RPMI8226 (cell line): ENCODE measurements around the gene ATAT1.

Experiments used
- DNase-seq: peaks from one replicate; pipeline ENCODE4 v3.0.0-alpha.2; 2015

The ATAT1 gene

DNA sequence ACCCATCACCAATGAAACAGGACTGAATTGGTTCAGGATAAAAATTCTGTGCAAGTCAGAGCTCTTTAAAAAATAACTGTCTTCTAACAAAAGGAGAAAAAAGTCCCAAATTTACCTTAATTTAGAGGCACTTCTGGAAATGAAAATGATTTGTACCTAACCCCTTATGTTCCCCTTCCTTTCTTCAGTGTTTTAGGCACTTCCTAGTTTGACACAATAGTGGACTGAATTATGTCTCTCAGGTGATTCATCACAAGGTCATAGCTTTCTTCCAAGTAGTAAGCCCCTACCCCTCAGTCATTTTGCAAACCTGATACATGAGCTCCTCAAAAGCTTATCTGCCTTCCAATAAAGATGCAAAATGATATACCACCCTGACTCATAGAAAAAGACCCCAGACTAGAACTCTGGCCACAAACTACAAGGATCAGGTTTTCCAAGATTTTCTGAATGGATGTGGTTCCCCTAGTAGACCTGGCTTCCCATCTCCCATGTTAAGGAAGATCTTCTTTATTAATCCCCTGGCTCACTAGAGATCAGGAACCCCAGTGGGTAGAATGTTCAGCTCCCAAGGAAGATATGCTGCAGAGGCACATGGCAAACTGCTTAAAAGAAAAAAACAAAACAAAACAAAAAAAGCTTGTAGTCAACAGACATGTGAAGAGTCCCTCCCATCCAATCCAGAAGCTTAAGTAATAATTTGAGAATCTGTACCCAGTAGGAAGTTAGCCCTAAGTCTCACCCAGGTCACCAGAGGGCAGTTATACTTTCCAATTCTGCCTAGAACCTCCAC lies 13.2 kb upstream of the ATAT1 start:
- no peak for DNase-seq

GRCh38 chr6:30614044-30614842 lies 12.4 kb upstream of the ATAT1 start:
- DNase-seq = no peak

GRCh38 chr6:30614843-30615218 lies 11.8 kb upstream of the ATAT1 start:
- DNase-seq = peak; percentile 98

GRCh38 chr6:30615219-30615957 lies 11.3 kb upstream of the ATAT1 start:
- DNase-seq = peak; percentile 60

DNA sequence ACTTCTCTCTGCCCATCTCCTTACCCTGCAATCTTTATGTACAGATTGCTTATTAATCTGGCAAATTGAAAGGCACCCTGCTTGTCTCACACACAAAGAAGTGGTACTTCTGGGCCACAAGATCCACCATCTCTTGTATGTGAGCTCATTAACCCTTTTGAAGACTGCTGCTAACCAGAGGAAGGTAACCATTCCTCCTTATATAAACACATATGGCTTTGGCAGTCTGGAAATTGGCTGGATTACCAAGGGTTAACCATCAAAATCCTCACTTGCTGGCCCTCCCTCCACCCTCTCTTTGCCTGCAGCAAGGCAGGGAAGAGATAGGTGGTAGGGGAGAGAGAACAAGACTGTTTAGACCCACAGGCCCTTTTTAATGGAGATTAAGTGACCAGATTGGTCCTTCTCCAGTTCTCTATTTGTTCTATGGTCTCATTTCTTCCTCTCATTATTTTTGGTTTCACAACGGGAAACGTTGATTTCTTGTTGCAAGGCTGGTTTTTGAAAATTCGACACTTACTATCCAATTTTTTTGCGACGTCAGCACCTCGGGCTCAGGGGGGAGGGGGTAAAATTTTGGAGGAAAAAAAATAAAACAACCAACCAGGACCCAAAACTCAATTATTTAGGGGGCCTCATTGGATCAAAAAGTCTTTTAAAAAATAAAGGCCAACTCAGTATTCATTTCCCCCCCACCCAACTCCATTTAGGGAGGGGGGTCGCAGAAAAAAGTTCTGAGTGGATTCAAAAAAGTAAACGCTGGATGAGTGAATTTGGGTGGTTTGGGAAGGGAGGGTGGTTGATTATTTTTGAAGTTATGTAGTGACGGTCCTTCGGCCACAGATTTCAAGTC lies 10.5 kb upstream of the ATAT1 start:
- peak; percentile 47 for DNase-seq

DNA sequence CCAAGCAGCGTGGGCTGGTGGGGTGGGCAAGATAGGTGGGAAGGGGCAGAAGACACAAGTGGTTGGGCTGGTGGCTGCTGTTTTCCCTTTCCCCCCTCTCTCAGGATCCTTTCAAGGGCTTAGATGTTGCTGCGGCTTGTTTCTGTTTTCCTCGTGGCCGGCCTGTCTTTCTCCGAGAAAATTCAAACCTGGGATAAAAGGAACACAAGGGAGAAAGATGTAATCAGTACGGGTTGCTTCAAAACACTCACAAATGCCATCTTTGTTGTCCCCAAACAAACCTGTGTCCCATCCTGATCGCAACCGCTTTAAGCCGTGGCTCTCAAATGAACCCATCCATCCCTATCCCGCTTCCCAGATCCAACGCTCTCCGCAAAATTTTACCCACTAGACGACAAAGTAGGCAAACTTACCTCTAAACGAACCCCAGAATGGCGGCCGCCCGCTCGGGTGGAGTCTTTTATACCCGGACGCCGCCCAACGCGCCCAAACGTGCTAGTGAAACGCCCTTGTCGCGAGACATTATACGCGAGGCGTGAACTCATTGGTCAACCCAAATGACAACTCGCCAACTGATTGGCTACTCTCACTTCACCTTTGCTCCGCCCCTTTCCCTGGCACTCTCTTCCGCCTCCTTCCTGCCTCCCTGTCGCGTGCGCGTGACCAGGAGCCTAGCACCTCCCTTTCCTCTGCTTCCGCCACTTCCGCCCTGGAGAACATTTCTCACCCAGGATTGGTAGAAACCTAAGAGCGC lies 9.7 kb upstream of the ATAT1 start, which contains the start of gene PPP1R10:
TSS of gene PPP1R10 (minus strand) at position 433 of the 754 bp plus-strand sequence. CDS start 7,299 bp downstream, outside the sequence.
- DNase-seq = peak; percentile 100

GRCh38 chr6:30617565-30618269 lies 9.0 kb upstream of the ATAT1 start, which contains the start of gene MRPS18B:
MRPS18B (plus strand) TSS chr6:30617840; CDS start chr6:30617866, 26 bp downstream.
- peak; percentile 99 for DNase-seq

GRCh38 chr6:30618270-30618797 lies 8.3 kb upstream of the ATAT1 start:
- peak; percentile 20 for DNase-seq

GRCh38 chr6:30619561-30619960 lies 7.1 kb upstream of the ATAT1 start:
- no peak for DNase-seq

DNA sequence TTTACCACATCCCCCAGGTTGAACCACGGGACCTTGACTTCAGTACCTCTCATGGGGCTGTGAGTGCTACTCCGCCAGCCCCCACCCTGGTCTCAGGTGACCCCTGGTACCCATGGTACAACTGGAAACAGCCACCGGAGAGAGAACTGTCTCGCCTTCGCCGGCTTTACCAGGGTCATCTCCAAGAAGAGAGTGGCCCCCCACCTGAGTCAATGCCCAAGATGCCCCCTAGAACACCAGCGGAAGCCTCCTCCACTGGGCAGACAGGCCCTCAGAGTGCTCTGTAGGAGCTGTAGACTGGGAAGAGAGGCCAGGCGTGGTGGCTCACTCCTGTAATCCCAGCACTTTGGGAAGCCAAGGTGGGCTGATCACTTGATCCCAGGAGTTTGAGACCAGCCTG lies 1.2 kb upstream of the ATAT1 start:
- DNase-seq = no peak

GRCh38 chr6:30635834-30636233 lies 9.2 kb downstream of the ATAT1 start:
- DNase-seq = no peak

DNA sequence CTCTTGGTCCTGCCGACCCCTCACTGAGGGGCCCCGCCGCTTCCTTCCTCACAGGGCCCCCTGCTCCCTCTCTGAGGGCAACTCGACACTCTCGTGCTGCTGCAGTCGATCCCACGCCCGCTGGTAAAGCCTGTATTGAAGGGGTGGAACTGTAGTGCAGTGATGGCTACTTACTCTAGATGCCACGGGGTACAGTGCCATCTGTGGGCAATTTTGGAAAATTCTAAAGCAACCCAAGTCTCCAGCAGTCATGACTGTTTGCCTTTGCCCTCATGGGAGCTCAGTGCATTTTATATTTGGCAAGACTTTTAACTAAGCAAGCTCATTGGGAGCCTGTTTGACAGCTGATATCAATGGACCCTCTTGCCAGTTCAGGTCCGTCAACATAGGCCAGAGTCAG lies 13.8 kb downstream of the ATAT1 start:
- no peak for DNase-seq

DNA sequence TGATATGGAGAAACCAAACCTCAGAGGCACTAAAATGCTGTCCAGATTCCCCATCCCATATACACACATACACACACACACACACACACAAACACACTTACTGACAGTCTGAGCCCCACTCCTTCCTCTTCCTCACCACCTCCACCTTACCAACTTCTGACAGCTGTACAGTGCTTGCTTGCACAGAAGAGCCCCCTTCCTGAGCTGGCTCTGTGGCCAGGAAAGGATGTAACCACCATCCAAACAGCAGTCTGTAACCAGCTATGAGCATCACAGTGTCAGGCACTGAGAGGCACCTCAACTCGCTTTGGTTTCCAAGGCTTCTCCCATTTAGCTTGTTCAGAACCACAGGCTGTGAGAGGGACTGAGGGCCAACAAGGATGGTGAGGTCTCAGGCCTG lies 14.4 kb downstream of the ATAT1 start:
- no peak for DNase-seq

DNA sequence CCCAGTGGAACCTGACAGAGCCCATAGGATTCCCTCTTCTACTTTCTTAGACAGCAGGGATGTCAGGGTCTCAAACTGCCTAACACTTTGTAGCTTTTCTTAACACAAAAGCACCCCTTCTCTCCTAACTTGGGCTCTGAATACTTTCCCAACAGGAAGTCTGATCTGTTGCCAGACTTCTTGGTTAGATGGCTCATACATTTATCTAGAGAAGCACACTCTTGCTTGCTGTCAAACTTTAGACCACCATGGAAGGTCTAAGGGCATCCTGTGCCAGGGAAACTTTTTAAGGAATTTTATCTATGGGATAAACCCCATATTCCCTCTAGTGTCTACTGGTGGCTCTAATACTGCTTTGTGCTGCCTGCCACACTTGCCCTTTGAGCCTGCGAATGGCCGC lies 17.0 kb downstream of the ATAT1 start:
- DNase-seq = no peak

- no peak for DNase-seq
These were observed 18.1 kb downstream of the ATAT1 start for GRCh38 chr6:30644769-30645168.

DNA sequence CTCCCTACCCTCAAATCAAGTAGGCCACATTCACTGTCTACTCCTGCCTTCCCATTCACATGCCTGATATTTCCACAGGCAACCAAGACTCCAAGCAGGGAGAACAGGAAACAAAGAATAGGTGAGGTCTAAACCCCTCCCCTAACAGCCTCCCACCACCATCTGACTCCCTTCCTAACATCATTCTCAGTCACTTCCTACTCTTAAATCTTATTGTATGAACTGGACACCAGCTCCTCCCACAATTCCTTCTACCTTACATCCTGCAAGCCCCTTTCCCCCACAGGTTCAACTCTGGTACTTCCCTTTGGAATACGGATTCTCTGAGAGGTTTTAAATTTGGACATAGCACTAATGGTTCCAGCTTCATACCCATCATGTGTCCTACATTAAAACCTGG lies 19.3 kb downstream of the ATAT1 start:
- no peak for DNase-seq

DNA sequence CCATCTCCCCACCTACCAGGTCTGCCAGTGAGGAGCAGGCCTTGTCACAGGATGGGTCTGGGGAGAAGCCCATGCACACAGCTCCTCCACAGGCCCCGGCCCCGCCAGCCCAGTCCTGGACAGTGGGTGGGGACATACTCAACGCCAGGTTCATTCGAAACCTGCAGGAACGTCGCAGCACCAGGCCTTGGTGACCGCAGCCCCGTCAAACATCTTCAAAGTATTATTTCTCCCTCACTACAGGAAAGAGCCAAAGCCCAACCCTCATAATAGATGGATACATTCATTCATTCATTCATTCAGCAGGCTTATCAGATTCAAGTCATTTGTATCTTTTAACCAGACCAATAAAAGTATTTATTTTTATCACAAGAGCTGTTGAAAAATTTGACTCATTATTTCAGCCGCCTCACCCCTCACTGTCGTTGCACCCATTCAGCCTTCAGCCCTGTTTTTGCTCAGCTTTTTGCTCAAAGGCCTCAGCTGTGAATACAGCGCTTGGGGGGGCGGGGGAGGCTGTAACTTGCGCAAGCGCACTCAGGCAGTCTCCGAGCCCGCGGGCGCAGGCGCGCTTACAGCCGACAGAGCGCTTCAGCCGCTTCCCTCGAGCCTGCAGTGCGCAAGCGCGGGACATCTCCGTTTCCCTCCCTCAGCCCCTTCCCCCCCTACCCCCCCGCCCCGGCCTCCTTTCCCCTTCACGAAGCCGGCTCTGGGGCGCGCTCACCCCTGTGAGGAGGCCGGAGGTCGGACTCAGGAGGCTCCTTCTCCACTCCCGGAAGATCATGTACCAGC lies 20.0 kb downstream of the ATAT1 start, which contains the start of gene C6orf136:
TSS of gene C6orf136 (plus strand) at position 684 of the 792 bp plus-strand sequence. CDS start at position 783, 99 bp downstream.
- DNase-seq = peak; percentile 98

DNA sequence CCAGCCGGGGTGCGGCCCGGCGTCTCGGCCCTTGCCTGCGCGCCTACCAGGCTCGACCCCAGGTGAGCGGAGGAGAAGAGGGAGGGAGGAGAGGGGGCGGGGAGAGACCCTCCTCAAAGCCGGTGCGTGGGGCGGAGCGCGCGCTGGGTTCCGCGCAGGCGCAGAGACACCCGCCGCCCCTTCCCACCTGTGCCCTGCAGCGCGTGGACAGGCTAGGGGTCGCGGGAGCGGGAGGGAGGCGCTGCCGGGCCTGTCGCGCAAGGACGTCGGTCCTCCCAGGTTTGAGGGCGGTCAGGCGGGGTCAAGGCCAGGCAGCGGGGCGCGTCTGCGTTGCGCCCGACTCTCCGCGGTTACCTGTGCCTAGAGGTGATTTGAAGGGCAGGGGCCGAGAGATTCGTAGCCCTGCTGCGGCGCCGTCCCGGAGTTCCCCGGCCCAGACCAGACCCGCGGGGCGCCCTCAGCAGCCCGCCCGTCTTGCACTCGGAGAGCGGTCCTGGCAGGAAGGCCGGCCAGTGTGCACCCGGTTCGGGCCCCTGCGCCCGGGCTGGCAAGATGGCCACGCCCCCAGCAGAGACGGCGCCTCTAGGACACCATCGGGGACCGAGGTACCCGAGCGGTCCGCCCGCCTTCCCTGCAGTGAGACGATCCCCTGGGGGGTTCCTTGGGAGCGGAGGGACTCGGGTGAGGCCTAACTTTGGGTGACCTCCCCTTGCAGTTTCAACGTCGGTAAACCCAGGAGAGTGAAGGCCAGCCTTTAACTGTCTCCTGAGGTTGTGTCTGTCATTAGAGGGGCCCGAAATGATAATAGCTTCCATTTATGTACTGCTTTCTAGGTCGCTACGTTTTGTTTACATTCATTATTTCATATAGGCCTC lies 20.8 kb downstream of the ATAT1 start:
- DNase-seq = peak; percentile 89

- DNase-seq = no peak
These were observed 24.5 kb downstream of the ATAT1 start for GRCh38 chr6:30651143-30651542.
